Measurements from ENCODE around the gene HES5.

Gene HES5

GRCh38 chr1:2537784-2538115 is 7.7 kb upstream of the HES5 start:
- no peaks in the 10 kb centered on the region for H3K36me3 ChIP-seq (ENCODE audit: insufficient read depth, insufficient read length, low read length)
- no peak overlapping the region for H3K9ac ChIP-seq (ENCODE audit: insufficient read length, low read depth)
- no peak overlapping the region for H3K4me3 ChIP-seq (ENCODE audit: insufficient read length, low read depth)
- H3K9me3 ChIP-seq (ENCODE audit: insufficient read depth, low read length) = no peaks in the 10 kb centered on the region
- H3K4me1 ChIP-seq (ENCODE audit: insufficient read depth, insufficient read length) = peaks cover 10% of the 10 kb centered on the region
- no peak for DNase-seq (ENCODE audit: low read depth, low spot score)
- H3K27me3 ChIP-seq (ENCODE audit: insufficient read depth, insufficient read length) = peaks cover 67% of the 10 kb centered on the region
- TF ChIP-seq SUZ12 (IDR thresholded peaks at IDR 0.05; ENCODE audit: extremely low read depth, insufficient read depth, insufficient read length) (no peak), YY1 (IDR thresholded peaks at IDR 0.05; ENCODE audit: insufficient read depth, insufficient read length) (no peak), ZNF274 (IDR thresholded peaks at IDR 0.05; ENCODE audit: low read depth, low read length) (no peak)

GRCh38 chr1:2535981-2536380 is 5.9 kb upstream of the HES5 start:
- Histone ChIP-seq H3K36me3 (ENCODE audit: insufficient read depth, insufficient read length, low read length) (no peaks in the 10 kb centered on the region), H3K4me1 (ENCODE audit: insufficient read depth, insufficient read length) (peaks cover 9% of the 10 kb centered on the region), H3K9ac (ENCODE audit: insufficient read length, low read depth) (no peak overlapping the region), H3K9me3 (ENCODE audit: insufficient read depth, low read length) (no peaks in the 10 kb centered on the region), H3K4me3 (ENCODE audit: insufficient read length, low read depth) (no peak overlapping the region), H3K27me3 (ENCODE audit: insufficient read depth, insufficient read length) (peaks cover 69% of the 10 kb centered on the region)
- no peak for DNase-seq (ENCODE audit: low read depth, low spot score)
- TF ChIP-seq ZNF274 (IDR thresholded peaks at IDR 0.05; ENCODE audit: low read depth, low read length) = no peak
- no peak for TF ChIP-seq YY1 (IDR thresholded peaks at IDR 0.05; ENCODE audit: insufficient read depth, insufficient read length)
- no peak for TF ChIP-seq SUZ12 (IDR thresholded peaks at IDR 0.05; ENCODE audit: extremely low read depth, insufficient read depth, insufficient read length)

GRCh38 chr1:2535455-2535854 is 5.4 kb upstream of the HES5 start:
- no peak for TF ChIP-seq YY1 (IDR thresholded peaks at IDR 0.05; ENCODE audit: insufficient read depth, insufficient read length)
- TF ChIP-seq ZNF274 (IDR thresholded peaks at IDR 0.05; ENCODE audit: low read depth, low read length) = no peak
- no peak for TF ChIP-seq SUZ12 (IDR thresholded peaks at IDR 0.05; ENCODE audit: extremely low read depth, insufficient read depth, insufficient read length)
- Histone ChIP-seq H3K4me1 (ENCODE audit: insufficient read depth, insufficient read length) (peaks cover 9% of the 10 kb centered on the region), H3K9ac (ENCODE audit: insufficient read length, low read depth) (no peak overlapping the region), H3K4me3 (ENCODE audit: insufficient read length, low read depth) (no peak overlapping the region), H3K27me3 (ENCODE audit: insufficient read depth, insufficient read length) (peaks cover 72% of the 10 kb centered on the region), H3K36me3 (ENCODE audit: insufficient read depth, insufficient read length, low read length) (no peaks in the 10 kb centered on the region), H3K9me3 (ENCODE audit: insufficient read depth, low read length) (no peaks in the 10 kb centered on the region)
- no peak for DNase-seq (ENCODE audit: low read depth, low spot score)

GRCh38 chr1:2534687-2535441 is 4.8 kb upstream of the HES5 start:
- H3K4me1 ChIP-seq (ENCODE audit: insufficient read depth, insufficient read length) = peaks cover 9% of the 10 kb centered on the region
- no peak for DNase-seq (ENCODE audit: low read depth, low spot score)
- no peak overlapping the region for H3K4me3 ChIP-seq (ENCODE audit: insufficient read length, low read depth)
- no peaks in the 10 kb centered on the region for H3K9me3 ChIP-seq (ENCODE audit: insufficient read depth, low read length)
- peaks cover 72% of the 10 kb centered on the region for H3K27me3 ChIP-seq (ENCODE audit: insufficient read depth, insufficient read length)
- TF ChIP-seq ZNF274 (IDR thresholded peaks at IDR 0.05; ENCODE audit: low read depth, low read length) = no peak
- H3K9ac ChIP-seq (ENCODE audit: insufficient read length, low read depth) = no peak overlapping the region
- H3K36me3 ChIP-seq (ENCODE audit: insufficient read depth, insufficient read length, low read length) = no peaks in the 10 kb centered on the region

- Histone ChIP-seq H3K36me3 (ENCODE audit: insufficient read depth, insufficient read length, low read length) (no peaks in the 10 kb centered on the region), H3K9ac (ENCODE audit: insufficient read length, low read depth) (no peak overlapping the region), H3K4me3 (ENCODE audit: insufficient read length, low read depth) (no peak overlapping the region), H3K4me1 (ENCODE audit: insufficient read depth, insufficient read length) (peaks cover 9% of the 10 kb centered on the region), H3K27me3 (ENCODE audit: insufficient read depth, insufficient read length) (peaks cover 70% of the 10 kb centered on the region), H3K9me3 (ENCODE audit: insufficient read depth, low read length) (no peaks in the 10 kb centered on the region)
- DNase-seq (ENCODE audit: low read depth, low spot score) = no peak
- TF ChIP-seq SUZ12 (IDR thresholded peaks at IDR 0.05; ENCODE audit: extremely low read depth, insufficient read depth, insufficient read length) = no peak
- TF ChIP-seq YY1 (IDR thresholded peaks at IDR 0.05; ENCODE audit: insufficient read depth, insufficient read length) = no peak
- no peak for TF ChIP-seq ZNF274 (IDR thresholded peaks at IDR 0.05; ENCODE audit: low read depth, low read length)
Observed at GRCh38 chr1:2534315-2534686, 4.2 kb upstream of the HES5 start.

- no peak for TF ChIP-seq ZNF274 (IDR thresholded peaks at IDR 0.05; ENCODE audit: low read depth, low read length)
- no peak for TF ChIP-seq YY1 (IDR thresholded peaks at IDR 0.05; ENCODE audit: insufficient read depth, insufficient read length)
- no peaks in the 10 kb centered on the region for H3K36me3 ChIP-seq (ENCODE audit: insufficient read depth, insufficient read length, low read length)
- H3K9ac ChIP-seq (ENCODE audit: insufficient read length, low read depth) = no peak overlapping the region
- peaks cover 72% of the 10 kb centered on the region for H3K27me3 ChIP-seq (ENCODE audit: insufficient read depth, insufficient read length)
- peaks cover 9% of the 10 kb centered on the region for H3K4me1 ChIP-seq (ENCODE audit: insufficient read depth, insufficient read length)
- DNase-seq (ENCODE audit: low read depth, low spot score) = no peak
- H3K9me3 ChIP-seq (ENCODE audit: insufficient read depth, low read length) = no peaks in the 10 kb centered on the region
- H3K4me3 ChIP-seq (ENCODE audit: insufficient read length, low read depth) = no peak overlapping the region
Observed at GRCh38 chr1:2533365-2533764, 3.3 kb upstream of the HES5 start.

GRCh38 chr1:2532485-2533160 is 2.6 kb upstream of the HES5 start:
- TF ChIP-seq ZNF274 (IDR thresholded peaks at IDR 0.05; ENCODE audit: low read depth, low read length) = no peak
- TF ChIP-seq YY1 (IDR thresholded peaks at IDR 0.05; ENCODE audit: insufficient read depth, insufficient read length) = no peak
- TF ChIP-seq SUZ12 (IDR thresholded peaks at IDR 0.05; ENCODE audit: extremely low read depth, insufficient read depth, insufficient read length) = no peak
- no peak overlapping the region for H3K9ac ChIP-seq (ENCODE audit: insufficient read length, low read depth)
- no peak overlapping the region for H3K4me3 ChIP-seq (ENCODE audit: insufficient read length, low read depth)
- peaks cover 13% of the 10 kb centered on the region for H3K4me1 ChIP-seq (ENCODE audit: insufficient read depth, insufficient read length)
- no peaks in the 10 kb centered on the region for H3K9me3 ChIP-seq (ENCODE audit: insufficient read depth, low read length)
- peaks cover 72% of the 10 kb centered on the region for H3K27me3 ChIP-seq (ENCODE audit: insufficient read depth, insufficient read length)
- DNase-seq (ENCODE audit: low read depth, low spot score) = no peak
- no peaks in the 10 kb centered on the region for H3K36me3 ChIP-seq (ENCODE audit: insufficient read depth, insufficient read length, low read length)

Data from NT2/D1 (cell line).